Neural cell (in vitro differentiated cells): ENCODE data around the gene APC. TPM values are rescaled to one million over a fixed set of nuclear protein-coding genes. Genes with fewer than 3 reads are reported as not detected.

Source experiments
- H2AFZ ChIP-seq: fragments of 200-600, 300-800 bp; sonication (generic), shearing (Covaris generic); 2 replicates; pipeline ENCODE4 v1.6.0; 2014; ENCODE audit warnings: low read depth, mild to moderate bottlenecking, antibody characterized with exemption, low read length, moderate library complexity
- H3F3A ChIP-seq: fragments of 200-600 bp; shearing (Covaris generic); 2 replicates; pipeline ENCODE4 v1.6.1; 2016; ENCODE audit warnings: mild to moderate bottlenecking, moderate library complexity, mixed read lengths, antibody characterized with exemption, low read length; ENCODE audit not compliant: insufficient read depth, poor library complexity, severe bottlenecking
- H3K27ac ChIP-seq: fragments of 200-600, 300-800 bp; sonication (generic), shearing (Covaris generic); 2 replicates; pipeline ENCODE4 v1.5.1; 2014; ENCODE audit warnings: mild to moderate bottlenecking, low read length, moderate library complexity
- H3K27me3 ChIP-seq: fragments of 300-800, 200-600 bp; sonication (generic), shearing (Covaris generic); 2 replicates; pipeline ENCODE4 v1.6.0; 2014; ENCODE audit warnings: mild to moderate bottlenecking, low read depth, low read length, moderate library complexity; ENCODE audit not compliant: insufficient read depth
- H3K36me3 ChIP-seq: fragments of 300-800, 200-600 bp; sonication (generic), shearing (Covaris generic); 2 replicates; pipeline ENCODE4 v1.5.1; 2014; ENCODE audit warnings: mild to moderate bottlenecking, antibody characterized with exemption, low read length, moderate library complexity; ENCODE audit not compliant: insufficient read depth
- H3K4me2 ChIP-seq: fragments of 300-800, 200-600 bp; sonication (generic), shearing (Covaris generic); 2 replicates; pipeline ENCODE4 v1.6.0; 2014; ENCODE audit warnings: mild to moderate bottlenecking, low read length
- H3K4me3 ChIP-seq: fragments of 300-800, 200-600 bp; sonication (generic), shearing (Covaris generic); 2 replicates; pipeline ENCODE4 v1.5.1; 2014; ENCODE audit warnings: mild to moderate bottlenecking, low read length, moderate library complexity
- H3K79me2 ChIP-seq: fragments of 200-600 bp; shearing (Covaris generic); replicated peaks from 2 replicates; pipeline ENCODE4 v1.6.0; 2014; ENCODE audit warnings: mild to moderate bottlenecking, low read length, moderate library complexity; ENCODE audit not compliant: insufficient read depth
- H3K9ac ChIP-seq: fragments of 300-800, 200-600 bp; sonication (generic), shearing (Covaris generic); 2 replicates; pipeline ENCODE4 v1.6.1; 2016; ENCODE audit warnings: mild to moderate bottlenecking, low read length, mixed read lengths
- H3K9me2 ChIP-seq: fragments of 200-600 bp; shearing (Covaris generic); 2 replicates; pipeline ENCODE4 v1.6.1; 2016; ENCODE audit warnings: mild to moderate bottlenecking, low read length, mixed read lengths; ENCODE audit not compliant: insufficient read depth
- H3K9me3 ChIP-seq: fragments of 200-600, 300-800 bp; sonication (generic), shearing (Covaris generic); 2 replicates; pipeline ENCODE4 v1.6.1; 2016; ENCODE audit warnings: mild to moderate bottlenecking, mixed run types, low read length, moderate library complexity, mixed read lengths
- H4K20me1 ChIP-seq: fragments of 200-600 bp; shearing (Covaris generic); 2 replicates; pipeline ENCODE4 v1.6.1; 2016; ENCODE audit warnings: mild to moderate bottlenecking, mixed run types; ENCODE audit not compliant: insufficient read depth
- EP300 ChIP-seq: fragments of 450-650 bp; conservative IDR thresholded peaks from 2 replicates; pipeline ENCODE4 v1.6.1; 2014; ENCODE audit warnings: antibody characterized with exemption, mild to moderate bottlenecking, moderate library complexity; ENCODE audit not compliant: poor library complexity, severe bottlenecking
- EZH2 ChIP-seq: fragments of 200-600, 300-800 bp; shearing (Covaris generic), sonication (generic); IDR thresholded peaks from 2 replicates; pipeline ENCODE4 v1.6.1; 2014; ENCODE audit warnings: antibody characterized with exemption, low read length, borderline replicate concordance, mild to moderate bottlenecking; ENCODE audit not compliant: insufficient read depth, poor library complexity, severe bottlenecking
- MXI1 ChIP-seq: fragments of 450-650 bp; conservative IDR thresholded peaks from 2 replicates; pipeline ENCODE4 v1.6.1; 2014; ENCODE audit warnings: antibody characterized with exemption, mild to moderate bottlenecking; ENCODE audit not compliant: poor library complexity, severe bottlenecking
- POLR2AphosphoS5 ChIP-seq: IDR thresholded peaks from 2 replicates; pipeline ENCODE4 v1.6.1; 2012
- RAD21 ChIP-seq: fragments of 450-650 bp; conservative IDR thresholded peaks from 2 replicates; pipeline ENCODE4 v1.6.1; 2014; ENCODE audit warnings: antibody characterized with exemption, mild to moderate bottlenecking, moderate library complexity
- REST ChIP-seq: IDR thresholded peaks from 2 replicates; pipeline ENCODE4 v1.6.1; 2012; ENCODE audit warnings: borderline replicate concordance
- SMC3 ChIP-seq: fragments of 450-650 bp; conservative IDR thresholded peaks from 2 replicates; pipeline ENCODE4 v1.6.1; 2014; ENCODE audit warnings: antibody characterized with exemption, mild to moderate bottlenecking, moderate library complexity; ENCODE audit not compliant: poor library complexity
- TAF1 ChIP-seq: IDR thresholded peaks from 2 replicates; pipeline ENCODE4 v1.6.1; 2012; ENCODE audit warnings: low read depth
- polyA plus RNA-seq: library from polyadenylated mRNA; depleted of rRNA; stranded (reverse); fragments of >200 nt; gene quantifications from 2 replicates; pipeline ENCODE4 v1.2.3, GENCODE V29; 2014
- TF ChIP-seq, protein P1 (sequence below): fragments of 450-650 bp; IDR thresholded peaks from 2 replicates; pipeline ENCODE4 v1.5.1; 2014; ENCODE audit warnings: antibody characterized with exemption, mild to moderate bottlenecking, moderate library complexity; ENCODE audit not compliant: poor library complexity, severe bottlenecking

APC gene
- polyA plus RNA-seq, 1 donor from 2014 or later = 40.6 TPM

GRCh38 chr5:112724901-112725300, 12.8 kb upstream of the APC start:
- H3K79me2 ChIP-seq = peaks cover 84% of the 10 kb centered on the region

GRCh38 chr5:112729630-112730029, 8.1 kb upstream of the APC start:
- H3F3A ChIP-seq = no peaks in the 10 kb centered on the region
- H3K27ac ChIP-seq = no peak overlapping the region
- no peaks in the 10 kb centered on the region for H3K9me2 ChIP-seq
- H3K36me3 ChIP-seq = no peaks in the 10 kb centered on the region
- no peak overlapping the region for H2AFZ ChIP-seq
- no peaks in the 10 kb centered on the region for H4K20me1 ChIP-seq
- H3K9me3 ChIP-seq = no peaks in the 10 kb centered on the region
- H3K9ac ChIP-seq = no peak overlapping the region
- no peaks in the 10 kb centered on the region for H3K27me3 ChIP-seq
- no peak overlapping the region for H3K4me2 ChIP-seq
- H3K79me2 ChIP-seq = peaks cover 72% of the 10 kb centered on the region
- no peak overlapping the region for H3K4me3 ChIP-seq
- TF ChIP-seq EP300 = no peak
- no peak for TF ChIP-seq POLR2AphosphoS5
- no peak for TF ChIP-seq REST
- no peak for TF ChIP-seq TAF1
- TF ChIP-seq, protein P1, sequence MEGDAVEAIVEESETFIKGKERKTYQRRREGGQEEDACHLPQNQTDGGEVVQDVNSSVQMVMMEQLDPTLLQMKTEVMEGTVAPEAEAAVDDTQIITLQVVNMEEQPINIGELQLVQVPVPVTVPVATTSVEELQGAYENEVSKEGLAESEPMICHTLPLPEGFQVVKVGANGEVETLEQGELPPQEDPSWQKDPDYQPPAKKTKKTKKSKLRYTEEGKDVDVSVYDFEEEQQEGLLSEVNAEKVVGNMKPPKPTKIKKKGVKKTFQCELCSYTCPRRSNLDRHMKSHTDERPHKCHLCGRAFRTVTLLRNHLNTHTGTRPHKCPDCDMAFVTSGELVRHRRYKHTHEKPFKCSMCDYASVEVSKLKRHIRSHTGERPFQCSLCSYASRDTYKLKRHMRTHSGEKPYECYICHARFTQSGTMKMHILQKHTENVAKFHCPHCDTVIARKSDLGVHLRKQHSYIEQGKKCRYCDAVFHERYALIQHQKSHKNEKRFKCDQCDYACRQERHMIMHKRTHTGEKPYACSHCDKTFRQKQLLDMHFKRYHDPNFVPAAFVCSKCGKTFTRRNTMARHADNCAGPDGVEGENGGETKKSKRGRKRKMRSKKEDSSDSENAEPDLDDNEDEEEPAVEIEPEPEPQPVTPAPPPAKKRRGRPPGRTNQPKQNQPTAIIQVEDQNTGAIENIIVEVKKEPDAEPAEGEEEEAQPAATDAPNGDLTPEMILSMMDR = no peak
- TF ChIP-seq SMC3 = no peak
- no peak for TF ChIP-seq MXI1
- TF ChIP-seq RAD21 = no peak

More at GRCh38 chr5:112724901-112725300, 12.8 kb upstream of the APC start:
- Histone ChIP-seq H3K4me2 (no peak overlapping the region), H3K27ac (no peak overlapping the region), H3K9me3 (no peaks in the 10 kb centered on the region), H3K9me2 (no peaks in the 10 kb centered on the region), H2AFZ (no peak overlapping the region), H3K4me3 (no peak overlapping the region), H3F3A (no peaks in the 10 kb centered on the region), H3K36me3 (no peaks in the 10 kb centered on the region), H3K27me3 (no peaks in the 10 kb centered on the region), H3K9ac (no peak overlapping the region), H4K20me1 (no peaks in the 10 kb centered on the region)
- TF ChIP-seq SMC3 (no peak), EP300 (no peak), TAF1 (no peak), EZH2 (no peak), POLR2AphosphoS5 (no peak), MXI1 (no peak), REST (no peak), RAD21 (no peak)
- TF ChIP-seq, protein P1 = no peak
